Smooth muscle cell (in vitro differentiated cells): Measurements from ENCODE around the gene ADARB1. TPM values are rescaled to one million over a fixed set of nuclear protein-coding genes. Genes with fewer than 3 reads are reported as not detected.

Experiments used
- DNase-seq: peaks from one replicate; lab custom pipeline; 2025; ENCODE audit not compliant: unreplicated experiment; lab: John Stamatoyannopoulos, UW
- H2AFZ ChIP-seq: fragments of 200-600 bp; sonication (generic); 2 replicates; pipeline ENCODE4 v1.6.0; 2016; ENCODE audit warnings: antibody characterized with exemption, low read depth, mild to moderate bottlenecking
- H3F3A ChIP-seq: fragments of 200-600 bp; sonication (generic); 2 replicates; pipeline ENCODE4 v1.6.0; 2017; ENCODE audit warnings: antibody characterized with exemption, low read depth
- H3K27ac ChIP-seq: fragments of 200-600 bp; sonication (generic); 2 replicates; pipeline ENCODE4 v1.5.1; 2016; ENCODE audit warnings: low read depth, mild to moderate bottlenecking
- H3K27me3 ChIP-seq: fragments of 200-600 bp; sonication (generic); 2 replicates; pipeline ENCODE4 v1.6.1; 2016; ENCODE audit warnings: low read depth, mild to moderate bottlenecking
- H3K36me3 ChIP-seq: fragments of 200-600 bp; sonication (generic); 2 replicates; pipeline ENCODE4 v1.5.1; 2016; ENCODE audit warnings: low read depth
- H3K4me1 ChIP-seq: fragments of 200-600 bp; sonication (generic); 2 replicates; pipeline ENCODE4 v1.5.1; 2016; ENCODE audit warnings: low read depth
- H3K4me2 ChIP-seq: fragments of 200-600 bp; sonication (generic); 2 replicates; pipeline ENCODE4 v1.6.0; 2016; ENCODE audit warnings: mild to moderate bottlenecking
- H3K4me3 ChIP-seq: fragments of 200-600 bp; sonication (generic); 2 replicates; pipeline ENCODE4 v1.5.1; 2016; ENCODE audit warnings: mild to moderate bottlenecking
- H3K79me2 ChIP-seq: fragments of 200-600 bp; sonication (generic); 2 replicates; pipeline ENCODE4 v1.6.0; 2016; ENCODE audit warnings: low read depth, mild to moderate bottlenecking
- H3K9ac ChIP-seq: fragments of 200-600 bp; sonication (generic); 2 replicates; pipeline ENCODE4 v1.6.0; 2016; ENCODE audit warnings: low read depth
- H3K9me3 ChIP-seq: fragments of 200-600 bp; sonication (generic); replicated peaks from 2 replicates; pipeline ENCODE4 v1.5.1; 2016; ENCODE audit warnings: low read depth
- H4K20me1 ChIP-seq: fragments of 200-600 bp; sonication (generic); 2 replicates; pipeline ENCODE4 v1.6.0; 2016; ENCODE audit warnings: low read depth
- WGBS: methylation state at CpG from one replicate; pipeline ENCODE4 v1.1.7; 2016; ENCODE audit warnings: low lambda C conversion rate; 5-methylcytosine and 5-hydroxymethylcytosine counted together
- polyA plus RNA-seq: library from polyadenylated mRNA; unstranded; fragments of >200 nt; fragmentation: Nextera tagmentation; extraction: Ambion mirVana; gene quantifications from 2 replicates; pipeline ENCODE4 v1.2.1, GENCODE V29; 2016
- total RNA-seq: library from RNA; depleted of rRNA; stranded (reverse); fragments of >200 nt; gene quantifications from 2 replicates; pipeline ENCODE4 v1.2.3, GENCODE V29; 2014
- TF ChIP-seq, protein P1 (sequence below): fragments of 200-600 bp; sonication (generic); IDR thresholded peaks from 2 replicates; pipeline ENCODE4 v1.5.1; 2017; ENCODE audit warnings: borderline replicate concordance, mild to moderate bottlenecking, antibody characterized with exemption; ENCODE audit not compliant: insufficient read depth, poor library complexity, severe bottlenecking

Gene ADARB1
- total and polyA plus RNA-seq, 2 experiments from 2014 or later: 25.6 to 28.9 TPM

DNA sequence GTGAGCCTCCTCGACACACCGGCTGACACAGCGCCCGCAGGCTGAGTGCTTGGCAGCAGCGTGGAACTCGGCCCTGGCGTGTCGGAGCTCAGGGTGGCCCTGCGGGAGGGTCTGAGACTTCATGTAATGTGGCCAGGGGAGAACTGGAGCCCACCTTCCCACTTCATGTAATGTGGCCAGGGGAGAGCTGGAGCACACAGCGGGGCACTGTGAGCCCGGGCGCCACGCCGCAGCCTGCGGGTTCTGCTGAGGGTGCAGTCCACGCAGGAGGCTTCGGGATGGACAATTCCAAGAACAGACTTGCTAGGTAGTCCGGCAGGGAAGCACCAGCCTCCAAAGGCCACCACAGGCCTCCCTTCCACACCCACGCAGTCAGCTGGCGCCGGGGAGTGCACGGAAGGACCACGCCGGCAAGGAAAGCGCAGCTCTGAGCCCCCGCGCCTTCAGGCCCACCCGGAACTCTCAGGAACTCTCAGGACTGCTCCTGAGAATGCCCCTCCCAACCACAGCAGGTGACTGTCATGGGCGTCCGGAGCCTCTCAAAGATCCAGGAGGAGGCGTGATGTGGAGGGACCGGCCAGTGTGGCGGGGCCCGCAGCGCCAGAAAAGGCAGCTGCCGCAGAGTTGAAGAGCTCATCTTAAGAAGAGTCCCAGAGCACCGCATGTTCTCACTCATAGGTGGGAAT is 19.3 kb upstream of the ADARB1 start:
- H3K4me3 ChIP-seq: no peak overlapping the region
- no peaks in the 10 kb centered on the region for H4K20me1 ChIP-seq
- H3K27ac ChIP-seq: no peak overlapping the region
- TF ChIP-seq, protein P1, sequence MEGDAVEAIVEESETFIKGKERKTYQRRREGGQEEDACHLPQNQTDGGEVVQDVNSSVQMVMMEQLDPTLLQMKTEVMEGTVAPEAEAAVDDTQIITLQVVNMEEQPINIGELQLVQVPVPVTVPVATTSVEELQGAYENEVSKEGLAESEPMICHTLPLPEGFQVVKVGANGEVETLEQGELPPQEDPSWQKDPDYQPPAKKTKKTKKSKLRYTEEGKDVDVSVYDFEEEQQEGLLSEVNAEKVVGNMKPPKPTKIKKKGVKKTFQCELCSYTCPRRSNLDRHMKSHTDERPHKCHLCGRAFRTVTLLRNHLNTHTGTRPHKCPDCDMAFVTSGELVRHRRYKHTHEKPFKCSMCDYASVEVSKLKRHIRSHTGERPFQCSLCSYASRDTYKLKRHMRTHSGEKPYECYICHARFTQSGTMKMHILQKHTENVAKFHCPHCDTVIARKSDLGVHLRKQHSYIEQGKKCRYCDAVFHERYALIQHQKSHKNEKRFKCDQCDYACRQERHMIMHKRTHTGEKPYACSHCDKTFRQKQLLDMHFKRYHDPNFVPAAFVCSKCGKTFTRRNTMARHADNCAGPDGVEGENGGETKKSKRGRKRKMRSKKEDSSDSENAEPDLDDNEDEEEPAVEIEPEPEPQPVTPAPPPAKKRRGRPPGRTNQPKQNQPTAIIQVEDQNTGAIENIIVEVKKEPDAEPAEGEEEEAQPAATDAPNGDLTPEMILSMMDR: no peak
- H3K9me3 ChIP-seq: no peaks in the 10 kb centered on the region
- no peak overlapping the region for H3K9ac ChIP-seq
- H3K36me3 ChIP-seq: no peaks in the 10 kb centered on the region
- H3F3A ChIP-seq: peaks cover 2% of the 10 kb centered on the region
- WGBS: 93% methylated on average over 35 of the region's 37 CpGs
- H3K4me2 ChIP-seq: no peak overlapping the region
- DNase-seq: no peak
- no peaks in the 10 kb centered on the region for H3K79me2 ChIP-seq
- H3K27me3 ChIP-seq: no peaks in the 10 kb centered on the region
- H3K4me1 ChIP-seq: peaks cover 4% of the 10 kb centered on the region
- H2AFZ ChIP-seq: no peak overlapping the region

DNA sequence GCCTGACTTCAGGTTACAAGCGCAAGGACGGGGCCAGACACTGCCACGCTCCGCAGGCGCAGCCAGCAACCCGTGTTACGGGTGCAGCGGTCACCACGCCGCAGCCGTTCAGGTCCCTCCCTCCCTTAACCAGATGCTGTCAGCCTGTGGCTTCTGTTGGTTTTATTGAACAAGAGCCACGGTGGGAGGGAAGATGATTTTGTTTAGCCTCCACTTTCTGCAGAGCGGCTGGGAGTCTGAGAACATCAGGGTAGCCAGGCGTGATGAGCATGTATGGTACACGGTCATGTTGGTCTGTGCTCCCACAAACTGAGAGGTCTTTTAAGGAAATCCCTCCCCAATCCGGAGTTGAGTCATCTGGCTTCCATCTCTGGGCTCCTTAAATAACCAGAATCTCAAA is 18.5 kb upstream of the ADARB1 start:
- H3K27ac ChIP-seq: no peak overlapping the region
- no peak overlapping the region for H2AFZ ChIP-seq
- H3K36me3 ChIP-seq: no peaks in the 10 kb centered on the region
- no peaks in the 10 kb centered on the region for H4K20me1 ChIP-seq
- H3K27me3 ChIP-seq: no peaks in the 10 kb centered on the region
- no peak overlapping the region for H3K9ac ChIP-seq
- no peak overlapping the region for H3K4me3 ChIP-seq
- DNase-seq: no peak
- no peaks in the 10 kb centered on the region for H3K79me2 ChIP-seq
- no peaks in the 10 kb centered on the region for H3F3A ChIP-seq
- H3K4me2 ChIP-seq: peak overlapping the region; percentile 6
- no peaks in the 10 kb centered on the region for H3K9me3 ChIP-seq
- no peaks in the 10 kb centered on the region for H3K4me1 ChIP-seq
- 73% methylated on average over 16 of the region's 16 CpGs for WGBS
- TF ChIP-seq, protein P1: no peak

DNA sequence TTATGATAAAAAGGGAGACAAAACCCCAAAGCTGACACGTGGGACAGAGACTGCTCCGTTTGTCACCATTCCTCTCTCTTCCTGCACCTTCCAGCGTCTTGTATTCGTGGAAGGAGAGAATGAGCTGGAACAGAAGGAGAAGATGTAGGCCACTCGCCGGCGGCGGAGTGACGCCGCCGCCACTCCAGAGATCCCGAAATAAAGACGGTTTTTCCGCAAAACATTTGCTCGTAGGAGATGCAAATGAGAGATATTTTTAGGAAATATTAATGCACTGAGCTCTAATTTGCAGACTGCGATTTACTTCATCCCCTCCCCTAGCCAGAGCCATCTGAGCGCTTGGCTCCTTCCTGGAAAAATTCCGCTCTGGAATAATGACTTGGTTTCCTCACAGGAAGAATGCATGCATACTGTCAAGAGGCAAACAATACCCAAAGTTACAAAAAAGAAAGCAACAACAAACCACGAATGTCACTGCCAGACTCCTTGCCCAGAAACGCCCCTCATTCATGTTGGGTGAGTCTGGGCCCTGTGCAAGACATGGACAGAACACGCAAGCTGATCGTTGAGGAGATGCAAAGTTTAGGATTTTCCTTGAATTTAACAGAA is 18.0 kb upstream of the ADARB1 start:
- DNase-seq: no peak
- H3F3A ChIP-seq: no peaks in the 10 kb centered on the region
- no peaks in the 10 kb centered on the region for H3K36me3 ChIP-seq
- H3K27ac ChIP-seq: no peak overlapping the region
- H3K4me2 ChIP-seq: no peak overlapping the region
- H3K79me2 ChIP-seq: no peaks in the 10 kb centered on the region
- no peaks in the 10 kb centered on the region for H3K9me3 ChIP-seq
- no peak overlapping the region for H2AFZ ChIP-seq
- no peak overlapping the region for H3K9ac ChIP-seq
- no peaks in the 10 kb centered on the region for H3K27me3 ChIP-seq
- no peak overlapping the region for H3K4me3 ChIP-seq
- H4K20me1 ChIP-seq: no peaks in the 10 kb centered on the region
- WGBS: 81% methylated on average over 22 of the region's 22 CpGs
- TF ChIP-seq, protein P1: no peak
- H3K4me1 ChIP-seq: no peaks in the 10 kb centered on the region
